GM20000 (cell line): ENCODE measurements around the gene PSMB7.

Source experiments
- DNase-seq: peaks from one replicate; pipeline ENCODE4 v3.0.0; 2012; ENCODE audit warnings: low spot score
- CTCF ChIP-seq: IDR thresholded peaks from 2 replicates; pipeline ENCODE4 v1.5.1; 2012; ENCODE audit warnings: mild to moderate bottlenecking, control low read depth; ENCODE audit errors: extremely low read depth, missing control alignments

Gene PSMB7

GRCh38 chr9:124347206-124347967 is 67.9 kb downstream of the PSMB7 start:
- no peak for DNase-seq

GRCh38 chr9:124346347-124347163 is 68.7 kb downstream of the PSMB7 start:
- TF ChIP-seq CTCF: no peak
- no peak for DNase-seq

More at GRCh38 chr9:124347206-124347967, 67.9 kb downstream of the PSMB7 start:
- TF ChIP-seq CTCF: no peak

- no peak for DNase-seq
- no peak for TF ChIP-seq CTCF
These were observed 69.4 kb downstream of the PSMB7 start for GRCh38 chr9:124345751-124346281.

GRCh38 chr9:124345063-124345462 is 70.2 kb downstream of the PSMB7 start:
- TF ChIP-seq CTCF: no peak
- no peak for DNase-seq

GRCh38 chr9:124344291-124345050 is 70.8 kb downstream of the PSMB7 start:
- no peak for DNase-seq
- no peak for TF ChIP-seq CTCF

GRCh38 chr9:124343533-124344290 is 71.5 kb downstream of the PSMB7 start:
- no peak for DNase-seq
- no peak for TF ChIP-seq CTCF
